GM23338 (cell line): Measurements from ENCODE around the gene EPHB1. TPM values are rescaled to one million over a fixed set of nuclear protein-coding genes. Genes with fewer than 3 reads are reported as not detected.
A peak's percentile ranks its signal among the peaks of the same experiment; 100 is the strongest.

Experiments used
- ATAC-seq: fragments of 200-7000 bp; cut with Tn5 transposase; 3 replicates; pipeline ENCODE4 v1.9.1; 2020
- DNase-seq: peaks from one replicate; pipeline ENCODE4 v3.0.0-alpha.2; 2015; ENCODE audit warnings: low spot score
- H2AFZ ChIP-seq: fragments of 200-600 bp; sonication (generic); 2 replicates; pipeline ENCODE4 v1.8.0; 2016; ENCODE audit warnings: antibody characterized with exemption, mild to moderate bottlenecking, moderate library complexity
- H3F3A ChIP-seq: fragments of 200-600 bp; sonication (generic); replicated peaks from 2 replicates; pipeline ENCODE4 v1.8.0; 2017; ENCODE audit warnings: antibody characterized with exemption, mixed run types, low read depth
- H3K27ac ChIP-seq: fragments of 200-600 bp; sonication (generic); 2 replicates; pipeline ENCODE4 v1.6.1; 2016; ENCODE audit warnings: low read depth
- H3K27me3 ChIP-seq: fragments of 200-600 bp; sonication (generic); 2 replicates; pipeline ENCODE4 v1.8.0; 2016; ENCODE audit warnings: mild to moderate bottlenecking, mixed run types, moderate library complexity; ENCODE audit not compliant: insufficient read depth
- H3K36me3 ChIP-seq: fragments of 200-600 bp; sonication (generic); 2 replicates; pipeline ENCODE4 v1.8.0; 2016; ENCODE audit warnings: mild to moderate bottlenecking; ENCODE audit not compliant: insufficient read depth
- H3K4me1 ChIP-seq: fragments of 200-600 bp; sonication (generic); 2 replicates; pipeline ENCODE4 v1.8.0; 2016; ENCODE audit warnings: mild to moderate bottlenecking, moderate library complexity; ENCODE audit not compliant: insufficient read depth
- H3K4me2 ChIP-seq: fragments of 200-600 bp; sonication (generic); 2 replicates; pipeline ENCODE4 v1.7.1; 2017; ENCODE audit warnings: mixed run types
- H3K4me3 ChIP-seq: fragments of 200-600 bp; sonication (generic); 2 replicates; pipeline ENCODE4 v1.6.1; 2016; ENCODE audit warnings: mixed run types
- H3K79me2 ChIP-seq: fragments of 200-600 bp; sonication (generic); replicated peaks from 2 replicates; pipeline ENCODE4 v1.8.0; 2017; ENCODE audit warnings: mild to moderate bottlenecking; ENCODE audit not compliant: insufficient read depth
- H3K9me2 ChIP-seq: fragments of 200-600 bp; sonication (generic); 2 replicates; pipeline ENCODE4 v1.8.0; 2017; ENCODE audit not compliant: insufficient read depth
- H4K20me1 ChIP-seq: fragments of 200-600 bp; sonication (generic); replicated peaks from 2 replicates; pipeline ENCODE4 v1.8.0; 2017; ENCODE audit warnings: mild to moderate bottlenecking; ENCODE audit not compliant: insufficient read depth
- H3K27ac Mint-ChIP-seq: 2 replicates; pipeline ENCODE4 v1.8.0; 2020; ENCODE audit warnings: inconsistent platforms, mild to moderate bottlenecking, moderate library complexity, mixed read lengths
- H3K27me3 Mint-ChIP-seq: 3 replicates; pipeline ENCODE4 v1.8.0; 2022; ENCODE audit warnings: low read depth, mild to moderate bottlenecking, moderate library complexity, mixed read lengths, inconsistent platforms; ENCODE audit not compliant: insufficient read depth, poor library complexity
- H3K36me3 Mint-ChIP-seq: 3 replicates; pipeline ENCODE4 v1.8.0; 2021; ENCODE audit warnings: low read depth, mild to moderate bottlenecking, inconsistent platforms, moderate library complexity, mixed read lengths
- H3K4me1 Mint-ChIP-seq: 3 replicates; pipeline ENCODE4 v1.8.0; 2020; ENCODE audit warnings: mild to moderate bottlenecking, inconsistent platforms, mixed read lengths
- H3K4me3 Mint-ChIP-seq: 3 replicates; pipeline ENCODE4 v1.8.0; 2021; ENCODE audit warnings: moderate library complexity, mild to moderate bottlenecking, inconsistent platforms, mixed read lengths
- H3K9me3 Mint-ChIP-seq: 3 replicates; pipeline ENCODE4 v1.8.0; 2020; ENCODE audit warnings: moderate library complexity, mild to moderate bottlenecking, inconsistent platforms, mixed read lengths
- CREB1 ChIP-seq: fragments of 250-450 bp; sonication (Bioruptor Pico); IDR thresholded peaks from 2 replicates; pipeline ENCODE4 v1.5.0; 2020; ENCODE audit warnings: low read depth, mild to moderate bottlenecking, moderate library complexity
- EZH2 ChIP-seq: fragments of 200-600 bp; sonication (generic); IDR thresholded peaks from one replicate; pipeline ENCODE4 v1.8.0; 2017; ENCODE audit warnings: antibody characterized with exemption, mild to moderate bottlenecking, low read depth; ENCODE audit not compliant: unreplicated experiment
- EZH2phosphoT487 ChIP-seq: fragments of 200-600 bp; sonication (generic); IDR thresholded peaks from one replicate; pipeline ENCODE4 v1.8.1; 2018; ENCODE audit warnings: antibody characterized with exemption; ENCODE audit not compliant: unreplicated experiment
- JUNB ChIP-seq: IDR thresholded peaks from one replicate; pipeline ENCODE4 v1.6.1; 2016; ENCODE audit warnings: antibody characterized with exemption; ENCODE audit not compliant: unreplicated experiment
- NANOG ChIP-seq: IDR thresholded peaks from 2 replicates; pipeline ENCODE4 v1.6.1; 2016; ENCODE audit warnings: antibody characterized with exemption, borderline replicate concordance
- POLR2AphosphoS5 ChIP-seq: IDR thresholded peaks from 2 replicates; pipeline ENCODE4 v1.6.1; 2016; ENCODE audit warnings: antibody characterized with exemption, low read depth
- STAT1 ChIP-seq: IDR thresholded peaks from one replicate; pipeline ENCODE4 v1.6.1; 2016; ENCODE audit warnings: antibody characterized with exemption; ENCODE audit not compliant: unreplicated experiment
- ZNF331 ChIP-seq: fragments of 250-450 bp; sonication (Bioruptor Pico); IDR thresholded peaks from 2 replicates; pipeline ENCODE4 v1.5.0; 2020; ENCODE audit warnings: low read depth, mild to moderate bottlenecking, moderate library complexity
- polyA plus RNA-seq: library from polyadenylated mRNA; unstranded; fragments of >200 nt; fragmentation: Nextera tagmentation; extraction: Ambion mirVana; gene quantifications from 2 replicates; pipeline ENCODE4 v1.2.1, GENCODE V29; 2016
- total RNA-seq: library from RNA; depleted of rRNA; stranded (reverse); fragments of >200 nt; shearing (Covaris generic); gene quantifications from 2 replicates; pipeline ENCODE4 v1.2.3, GENCODE V29; 2014
- TF ChIP-seq, protein P1 (sequence below): fragments of 250-450 bp; sonication (Bioruptor Pico); IDR thresholded peaks from 2 replicates; pipeline ENCODE4 v1.5.0; 2020; ENCODE audit warnings: mild to moderate bottlenecking, moderate library complexity
- TF ChIP-seq, protein P2 (sequence below): IDR thresholded peaks from 2 replicates; pipeline ENCODE4 v1.6.1; 2016; ENCODE audit warnings: antibody characterized with exemption

Gene EPHB1
- total and polyA plus RNA-seq, 2 experiments from 2014 or later = 2.7 to 5.2 TPM

DNA sequence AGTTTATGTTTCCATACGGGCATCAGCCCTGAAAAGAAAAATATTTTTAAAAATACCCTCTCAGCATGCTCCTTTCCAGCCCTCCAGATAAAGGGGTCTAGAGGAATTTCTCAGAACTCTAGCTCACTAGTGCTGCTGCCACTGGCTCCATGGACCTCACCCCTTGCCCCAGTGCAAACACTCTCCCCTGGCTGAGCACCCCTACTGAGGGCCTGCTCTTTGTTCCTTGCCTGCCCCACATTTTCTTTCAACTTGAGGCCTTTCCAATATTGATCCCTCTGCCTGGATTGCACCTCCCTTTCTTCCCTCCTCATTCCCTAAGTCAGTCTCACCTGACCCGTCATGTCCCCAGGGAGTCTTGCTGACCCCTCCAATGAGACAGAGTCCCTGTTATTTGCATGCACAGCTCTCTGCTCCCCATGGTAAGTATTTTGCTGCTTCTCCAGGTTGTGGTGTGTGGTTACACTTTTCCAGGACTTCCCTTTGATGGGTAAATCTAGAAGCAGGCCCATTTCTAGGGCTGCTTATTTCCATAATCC, 196.5 kb downstream of the EPHB1 start:
- Histone ChIP-seq H3K4me3 (no peak overlapping the region), H3K27me3 (no peaks in the 10 kb centered on the region), H3K27ac (no peak overlapping the region), H3K36me3 (no peaks in the 10 kb centered on the region), H3K4me2 (peak overlapping the region; percentile 32; the same call in 1 of the 2 replicates), H3K79me2 (no peaks in the 10 kb centered on the region), H2AFZ (peak overlapping the region; percentile 63; the same call in 1 of the 2 replicates), H4K20me1 (no peaks in the 10 kb centered on the region), H3K4me1 (peaks cover 14% of the 10 kb centered on the region), H3K9me2 (no peaks in the 10 kb centered on the region), H3F3A (no peaks in the 10 kb centered on the region)
- H3K9me3 Mint-ChIP-seq = no peaks in the 10 kb centered on the region
- H3K27ac Mint-ChIP-seq = peak overlapping the region; percentile 26; the same call in 1 of the 2 replicates
- H3K36me3 Mint-ChIP-seq = no peaks in the 10 kb centered on the region
- peaks cover 5% of the 10 kb centered on the region for H3K27me3 Mint-ChIP-seq
- TF ChIP-seq EZH2phosphoT487 = no peak
- no peak overlapping the region for H3K4me3 Mint-ChIP-seq
- H3K4me1 Mint-ChIP-seq = peaks cover 24% of the 10 kb centered on the region
- DNase-seq (peak; percentile 4), ATAC-seq (peak; percentile 79)

DNA sequence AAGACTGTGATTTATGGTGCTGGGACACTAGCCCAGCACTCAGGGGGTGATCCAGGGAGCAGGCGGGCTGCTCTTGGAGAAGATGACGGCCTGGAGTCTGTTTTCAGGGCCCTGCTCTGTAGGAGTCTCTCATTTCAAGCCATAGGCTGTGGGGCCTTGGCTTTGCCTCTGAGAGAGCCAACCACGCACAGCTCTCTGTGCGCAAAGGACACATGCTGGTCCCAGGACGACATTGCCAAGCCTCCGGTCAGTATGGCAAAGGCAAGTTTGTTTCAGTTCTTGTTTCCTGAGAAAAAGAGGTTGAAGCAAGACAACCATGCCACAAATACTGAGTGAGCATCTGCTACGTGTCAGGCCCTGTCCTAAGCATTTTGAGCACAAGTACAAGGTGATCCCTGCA, 197.1 kb downstream of the EPHB1 start:
- no peak for TF ChIP-seq NANOG
- H2AFZ ChIP-seq = 0 out of 2 replicates have a peak overlapping the region, but pooled peaks have one; percentile 63
- Mint-ChIP-seq H3K27me3 (peaks cover 5% of the 10 kb centered on the region), H3K9me3 (no peaks in the 10 kb centered on the region), H3K36me3 (no peaks in the 10 kb centered on the region), H3K4me1 (peaks cover 24% of the 10 kb centered on the region), H3K4me3 (no peak overlapping the region), H3K27ac (no peak overlapping the region)
- no peaks in the 10 kb centered on the region for H3K9me2 ChIP-seq
- no peaks in the 10 kb centered on the region for H3K27me3 ChIP-seq
- peak; percentile 55 for ATAC-seq
- H3K79me2 ChIP-seq = no peaks in the 10 kb centered on the region
- no peak overlapping the region for H3K4me3 ChIP-seq
- peaks cover 14% of the 10 kb centered on the region for H3K4me1 ChIP-seq
- no peak for DNase-seq
- H3F3A ChIP-seq = no peaks in the 10 kb centered on the region
- no peaks in the 10 kb centered on the region for H4K20me1 ChIP-seq
- no peak overlapping the region for H3K27ac ChIP-seq
- peak overlapping the region; percentile 32; the same call in 1 of the 2 replicates for H3K4me2 ChIP-seq
- H3K36me3 ChIP-seq = no peaks in the 10 kb centered on the region

DNA sequence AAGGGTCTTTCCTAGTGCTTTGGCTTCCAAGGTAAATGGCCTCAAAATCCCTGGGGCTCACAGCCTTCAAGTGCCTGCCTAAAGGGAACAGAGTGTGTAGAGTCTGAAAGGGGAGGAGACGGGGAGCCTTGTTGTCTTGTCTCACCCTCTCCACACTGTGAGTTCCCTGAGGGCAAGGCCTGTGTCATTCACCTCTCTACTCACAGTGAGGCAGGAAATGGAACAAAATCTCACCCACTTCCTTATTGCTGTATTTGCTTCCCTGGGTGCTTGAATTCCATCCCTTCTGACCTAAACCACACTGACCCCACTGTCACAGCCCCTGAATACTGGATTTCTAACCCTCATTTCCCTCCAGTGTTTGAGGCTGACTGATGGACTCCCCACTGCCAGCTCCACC, 197.5 kb downstream of the EPHB1 start:
- ATAC-seq (no peak), DNase-seq (no peak)
- Histone ChIP-seq H2AFZ (no peak overlapping the region), H3K79me2 (no peaks in the 10 kb centered on the region), H3K27ac (no peak overlapping the region), H3K4me3 (no peak overlapping the region), H3K9me2 (no peaks in the 10 kb centered on the region), H3K4me2 (no peak overlapping the region), H3K27me3 (no peaks in the 10 kb centered on the region), H3F3A (no peaks in the 10 kb centered on the region), H4K20me1 (no peaks in the 10 kb centered on the region), H3K36me3 (no peaks in the 10 kb centered on the region; the same call in 1 of the 2 replicates), H3K4me1 (peaks cover 14% of the 10 kb centered on the region)
- no peak overlapping the region for H3K4me3 Mint-ChIP-seq
- H3K4me1 Mint-ChIP-seq = peaks cover 24% of the 10 kb centered on the region
- H3K27ac Mint-ChIP-seq = no peak overlapping the region
- peaks cover 5% of the 10 kb centered on the region for H3K27me3 Mint-ChIP-seq
- H3K36me3 Mint-ChIP-seq = no peaks in the 10 kb centered on the region
- H3K9me3 Mint-ChIP-seq = no peaks in the 10 kb centered on the region
- TF ChIP-seq, protein P1, sequence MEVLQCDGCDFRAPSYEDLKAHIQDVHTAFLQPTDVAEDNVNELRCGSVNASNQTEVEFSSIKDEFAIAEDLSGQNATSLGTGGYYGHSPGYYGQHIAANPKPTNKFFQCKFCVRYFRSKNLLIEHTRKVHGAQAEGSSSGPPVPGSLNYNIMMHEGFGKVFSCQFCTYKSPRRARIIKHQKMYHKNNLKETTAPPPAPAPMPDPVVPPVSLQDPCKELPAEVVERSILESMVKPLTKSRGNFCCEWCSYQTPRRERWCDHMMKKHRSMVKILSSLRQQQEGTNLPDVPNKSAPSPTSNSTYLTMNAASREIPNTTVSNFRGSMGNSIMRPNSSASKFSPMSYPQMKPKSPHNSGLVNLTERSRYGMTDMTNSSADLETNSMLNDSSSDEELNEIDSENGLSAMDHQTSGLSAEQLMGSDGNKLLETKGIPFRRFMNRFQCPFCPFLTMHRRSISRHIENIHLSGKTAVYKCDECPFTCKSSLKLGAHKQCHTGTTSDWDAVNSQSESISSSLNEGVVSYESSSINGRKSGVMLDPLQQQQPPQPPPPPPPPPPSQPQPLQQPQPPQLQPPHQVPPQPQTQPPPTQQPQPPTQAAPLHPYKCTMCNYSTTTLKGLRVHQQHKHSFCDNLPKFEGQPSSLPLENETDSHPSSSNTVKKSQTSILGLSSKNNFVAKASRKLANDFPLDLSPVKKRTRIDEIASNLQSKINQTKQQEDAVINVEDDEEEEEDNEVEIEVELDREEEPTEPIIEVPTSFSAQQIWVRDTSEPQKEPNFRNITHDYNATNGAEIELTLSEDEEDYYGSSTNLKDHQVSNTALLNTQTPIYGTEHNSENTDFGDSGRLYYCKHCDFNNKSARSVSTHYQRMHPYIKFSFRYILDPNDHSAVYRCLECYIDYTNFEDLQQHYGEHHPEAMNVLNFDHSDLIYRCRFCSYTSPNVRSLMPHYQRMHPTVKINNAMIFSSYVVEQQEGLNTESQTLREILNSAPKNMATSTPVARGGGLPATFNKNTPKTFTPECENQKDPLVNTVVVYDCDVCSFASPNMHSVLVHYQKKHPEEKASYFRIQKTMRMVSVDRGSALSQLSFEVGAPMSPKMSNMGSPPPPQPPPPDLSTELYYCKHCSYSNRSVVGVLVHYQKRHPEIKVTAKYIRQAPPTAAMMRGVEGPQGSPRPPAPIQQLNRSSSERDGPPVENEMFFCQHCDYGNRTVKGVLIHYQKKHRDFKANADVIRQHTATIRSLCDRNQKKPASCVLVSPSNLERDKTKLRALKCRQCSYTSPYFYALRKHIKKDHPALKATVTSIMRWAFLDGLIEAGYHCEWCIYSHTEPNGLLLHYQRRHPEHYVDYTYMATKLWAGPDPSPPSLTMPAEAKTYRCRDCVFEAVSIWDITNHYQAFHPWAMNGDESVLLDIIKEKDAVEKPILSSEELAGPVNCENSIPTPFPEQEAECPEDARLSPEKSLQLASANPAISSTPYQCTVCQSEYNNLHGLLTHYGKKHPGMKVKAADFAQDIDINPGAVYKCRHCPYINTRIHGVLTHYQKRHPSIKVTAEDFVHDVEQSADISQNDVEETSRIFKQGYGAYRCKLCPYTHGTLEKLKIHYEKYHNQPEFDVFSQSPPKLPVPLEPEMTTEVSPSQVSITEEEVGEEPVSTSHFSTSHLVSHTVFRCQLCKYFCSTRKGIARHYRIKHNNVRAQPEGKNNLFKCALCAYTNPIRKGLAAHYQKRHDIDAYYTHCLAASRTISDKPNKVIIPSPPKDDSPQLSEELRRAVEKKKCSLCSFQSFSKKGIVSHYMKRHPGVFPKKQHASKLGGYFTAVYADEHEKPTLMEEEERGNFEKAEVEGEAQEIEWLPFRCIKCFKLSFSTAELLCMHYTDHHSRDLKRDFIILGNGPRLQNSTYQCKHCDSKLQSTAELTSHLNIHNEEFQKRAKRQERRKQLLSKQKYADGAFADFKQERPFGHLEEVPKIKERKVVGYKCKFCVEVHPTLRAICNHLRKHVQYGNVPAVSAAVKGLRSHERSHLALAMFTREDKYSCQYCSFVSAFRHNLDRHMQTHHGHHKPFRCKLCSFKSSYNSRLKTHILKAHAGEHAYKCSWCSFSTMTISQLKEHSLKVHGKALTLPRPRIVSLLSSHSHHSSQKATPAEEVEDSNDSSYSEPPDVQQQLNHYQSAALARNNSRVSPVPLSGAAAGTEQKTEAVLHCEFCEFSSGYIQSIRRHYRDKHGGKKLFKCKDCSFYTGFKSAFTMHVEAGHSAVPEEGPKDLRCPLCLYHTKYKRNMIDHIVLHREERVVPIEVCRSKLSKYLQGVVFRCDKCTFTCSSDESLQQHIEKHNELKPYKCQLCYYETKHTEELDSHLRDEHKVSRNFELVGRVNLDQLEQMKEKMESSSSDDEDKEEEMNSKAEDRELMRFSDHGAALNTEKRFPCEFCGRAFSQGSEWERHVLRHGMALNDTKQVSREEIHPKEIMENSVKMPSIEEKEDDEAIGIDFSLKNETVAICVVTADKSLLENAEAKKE = no peak
- TF ChIP-seq EZH2phosphoT487 = no peak
- no peak for TF ChIP-seq ZNF331 (CRISPR knock-in tag)
- TF ChIP-seq CREB1 (CRISPR knock-in tag) = no peak
- TF ChIP-seq JUNB = no peak
- no peak for TF ChIP-seq EZH2
- no peak for TF ChIP-seq POLR2AphosphoS5
- TF ChIP-seq STAT1 = no peak
- TF ChIP-seq, protein P2, sequence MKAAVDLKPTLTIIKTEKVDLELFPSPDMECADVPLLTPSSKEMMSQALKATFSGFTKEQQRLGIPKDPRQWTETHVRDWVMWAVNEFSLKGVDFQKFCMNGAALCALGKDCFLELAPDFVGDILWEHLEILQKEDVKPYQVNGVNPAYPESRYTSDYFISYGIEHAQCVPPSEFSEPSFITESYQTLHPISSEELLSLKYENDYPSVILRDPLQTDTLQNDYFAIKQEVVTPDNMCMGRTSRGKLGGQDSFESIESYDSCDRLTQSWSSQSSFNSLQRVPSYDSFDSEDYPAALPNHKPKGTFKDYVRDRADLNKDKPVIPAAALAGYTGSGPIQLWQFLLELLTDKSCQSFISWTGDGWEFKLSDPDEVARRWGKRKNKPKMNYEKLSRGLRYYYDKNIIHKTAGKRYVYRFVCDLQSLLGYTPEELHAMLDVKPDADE = no peak
